Aorta (tissue), 5 donors: Measurements from ENCODE around the gene NEIL1. TPM values are rescaled to one million over a fixed set of nuclear protein-coding genes. Genes with fewer than 3 reads are reported as not detected.

Experiments used
- ATAC-seq: fragments of 200-7000 bp; cut with Tn5 transposase; one replicate; pipeline ENCODE4 v1.9.1; 2022; ENCODE audit warnings: moderate library complexity; ENCODE audit not compliant: low FRiP score
- DNase-seq, 2 donors: peaks; one replicate each; pipeline ENCODE4 v3.0.0-alpha.2; 2020
- H3K27ac ChIP-seq, 2 donors: one replicate each; pipeline ENCODE4 v1.5.1; 2013; ENCODE audit warnings: low read length in 2 of 2, mild to moderate bottlenecking in 2 of 2, moderate library complexity in 2 of 2, control low read depth in 1 of 2, inconsistent platforms in 1 of 2, low read depth in 1 of 2
- H3K27me3 ChIP-seq, 2 donors: one replicate each; pipeline ENCODE4 v1.6.1; 2013; ENCODE audit warnings: control low read depth in 1 of 2, low read length in 1 of 2, mild to moderate bottlenecking in 1 of 2, moderate library complexity in 1 of 2; ENCODE audit not compliant: insufficient read depth in 2 of 2, control insufficient read depth in 1 of 2
- H3K36me3 ChIP-seq, 2 donors: one replicate each; pipeline ENCODE4 v1.6.1; 2013; ENCODE audit warnings: control low read depth in 1 of 2, low read length in 1 of 2, mild to moderate bottlenecking in 1 of 2; ENCODE audit not compliant: insufficient read depth in 2 of 2, control insufficient read depth in 1 of 2
- H3K4me1 ChIP-seq, 2 donors: one replicate each; pipeline ENCODE4 v1.6.1; 2013; ENCODE audit warnings: low read length in 2 of 2, control low read depth in 1 of 2, mild to moderate bottlenecking in 1 of 2, moderate library complexity in 1 of 2; ENCODE audit not compliant: insufficient read depth in 2 of 2, control insufficient read depth in 1 of 2
- H3K4me3 ChIP-seq, 2 donors: one replicate each; pipeline ENCODE4 v1.5.1; 2013; ENCODE audit warnings: low read length in 2 of 2, control low read depth in 1 of 2, mild to moderate bottlenecking in 1 of 2
- H3K9me3 ChIP-seq: one replicate; pipeline ENCODE4 v1.6.1; 2013; ENCODE audit warnings: mild to moderate bottlenecking, low read length; ENCODE audit not compliant: control insufficient read depth
- WGBS, 2 donors: extraction: QIAGEN DNeasy Blood & Tissue Kit; methylation state at CpG; one replicate each; pipeline ENCODE4 v1.1.7; 2013; 5-methylcytosine and 5-hydroxymethylcytosine counted together
- intact Hi-C, 2 donors: fragments of 100-400 bp; cut with DNase I; formaldehyde crosslinking; loops; one replicate each; pipeline versions ENCODE4 v1.14.2 to v1.15.0; 2022
- polyA plus RNA-seq, 2 donors: library from polyadenylated mRNA; stranded (reverse); fragments of 200-250 nt; gene quantifications; one replicate each; pipeline ENCODE4 v1.2.3, GENCODE V29; 2013
- total RNA-seq, 2 donors: library from RNA; stranded (reverse); fragmentation: NEBNext Ultra II Directional; extraction: Animal tissue kit (Norgen Biotek cat#: 25700); gene quantifications; one replicate each; pipeline ENCODE4 v1.2.1, GENCODE V29; 2021
- donor health status: healthy with polysubstance abuse.
- donor health status: Bipolar disorder and iron deficiency.
- donor health status: DM: no; HTN: no; CAD: no.
- donor health status: DM: no; HTN: no; CAD: no.
- donor health status: DM: yes; HTN: yes; CAD: no.

NEIL1 gene
- total and polyA plus RNA-seq, 4 donors, result 7.9 to 80.4 (median 30.5) TPM

DNA sequence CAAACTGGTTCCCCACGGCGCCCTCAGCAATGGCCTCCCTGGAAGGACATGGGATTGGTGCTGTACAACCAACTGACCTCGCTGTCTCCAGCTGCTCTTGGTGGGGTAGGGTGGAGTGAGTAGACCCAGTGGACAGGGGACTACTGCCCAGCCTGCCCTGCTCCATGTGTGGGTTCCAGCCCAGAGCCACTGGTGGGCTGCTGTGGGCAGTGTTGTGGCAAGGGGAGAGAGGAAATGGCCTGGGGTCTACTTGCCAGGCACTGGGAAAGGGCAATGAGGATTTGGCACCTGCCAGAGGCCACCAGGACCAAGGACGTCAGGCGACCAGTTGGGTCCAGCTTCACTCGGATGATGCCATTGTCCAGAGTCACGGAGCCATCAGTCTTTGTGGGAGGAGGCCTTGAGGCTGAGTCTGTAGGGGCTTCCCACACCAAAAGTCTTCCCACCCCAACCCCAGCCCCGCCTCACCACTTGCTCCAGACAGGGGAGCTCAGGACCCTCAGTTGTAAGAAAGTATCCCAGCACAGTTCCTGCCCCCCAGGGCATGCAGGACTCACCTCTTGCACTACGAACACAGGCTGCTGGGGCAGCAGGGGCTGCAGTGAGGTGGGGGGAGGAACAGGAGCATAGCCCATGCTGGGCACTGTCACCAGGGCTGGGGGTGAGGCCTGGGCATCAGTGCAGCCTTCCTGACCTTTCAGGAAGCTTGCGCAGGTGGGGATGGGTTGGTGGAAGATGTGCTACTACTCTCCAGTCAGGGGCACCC is 12.1 kb downstream of the NEIL1 start:
- DNase-seq (peak in 1 of 2 donors; percentile 26), ATAC-seq (no peak)
- Histone ChIP-seq H3K36me3 (peaks cover 0 to 7% of the 10 kb centered on the region in 2 donors), H3K4me1 (no peaks in the 10 kb centered on the region), H3K4me3 (no peak overlapping the region), H3K27ac (no peak overlapping the region), H3K27me3 (no peaks in the 10 kb centered on the region), H3K9me3 (no peaks in the 10 kb centered on the region)
- intact Hi-C loops, result no loop called here
- 93 to 95% methylated on average over 10 of the region's 10 CpGs for WGBS, 2 donors

DNA sequence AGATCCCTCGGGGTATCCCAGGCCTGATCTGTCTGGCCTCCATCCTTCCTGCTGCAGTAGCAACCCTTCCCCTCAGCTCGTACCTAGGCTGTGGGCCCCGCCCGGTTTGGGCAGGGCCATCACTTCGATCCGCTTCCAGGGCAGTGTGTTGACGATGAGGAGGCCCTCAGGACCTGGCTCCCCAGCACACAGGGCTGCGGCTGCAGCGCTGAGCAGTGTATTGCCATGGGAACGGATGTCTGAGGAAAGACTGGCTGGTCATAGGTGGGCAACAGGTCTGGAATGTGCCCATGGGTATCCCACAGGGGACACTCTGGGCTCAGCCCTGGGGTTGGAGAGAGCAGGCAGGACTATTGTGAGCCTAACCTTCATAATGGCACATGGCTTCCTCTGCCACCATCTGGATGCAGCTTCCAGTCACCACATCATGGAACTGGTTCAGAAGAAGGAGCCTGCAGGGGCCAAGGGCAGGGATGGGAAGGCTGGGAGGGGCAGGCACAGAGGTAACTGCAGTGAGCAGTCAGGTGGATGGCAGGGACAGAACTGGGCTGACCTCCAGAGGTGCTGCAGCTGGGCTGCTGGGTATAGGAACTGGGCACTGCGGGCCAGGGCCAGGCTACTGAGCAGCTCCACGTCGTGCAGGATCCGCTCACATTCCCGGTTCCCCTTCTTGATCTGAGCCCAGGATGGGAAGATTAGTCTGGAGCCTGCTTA is 12.9 kb downstream of the NEIL1 start:
- Histone ChIP-seq H3K9me3 (no peaks in the 10 kb centered on the region), H3K36me3 (peaks cover 0 to 7% of the 10 kb centered on the region in 2 donors), H3K27ac (no peak overlapping the region), H3K27me3 (no peaks in the 10 kb centered on the region), H3K4me3 (no peak overlapping the region), H3K4me1 (no peaks in the 10 kb centered on the region)
- DNase-seq (peak in 1 of 2 donors; percentile 28), ATAC-seq (no peak)
- intact Hi-C loops, result loop anchor here in 1 of 2 donors (10.0 kb wide), 1 partner anchor 265 kb away; the partner anchor contains the start of gene SNUPN
- WGBS, 2 donors, result 88 to 90% methylated on average over 15 of the region's 15 CpGs

DNA sequence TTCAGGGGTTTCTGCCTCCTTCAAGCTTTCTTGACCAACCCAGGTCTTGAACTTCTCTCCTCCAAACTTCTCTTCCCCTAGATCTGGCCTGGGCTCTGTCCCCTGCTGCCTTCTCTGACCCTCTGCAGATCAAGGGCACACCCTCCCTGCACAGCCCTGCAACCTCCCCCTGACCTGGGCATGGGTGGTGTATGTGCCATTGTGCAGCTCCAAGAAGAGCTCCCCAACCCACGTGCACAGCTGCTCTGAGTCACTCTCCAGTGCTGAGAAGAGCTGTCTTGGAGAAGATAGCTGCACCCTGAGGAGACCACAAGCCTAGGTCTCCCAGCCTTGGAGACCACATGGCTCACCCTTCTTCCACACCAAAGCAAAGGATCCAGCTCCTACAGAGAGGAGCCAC is 13.6 kb downstream of the NEIL1 start:
- 56 to 74% methylated on average over 1 of the region's 1 CpG for WGBS, 2 donors
- ATAC-seq, result no peak
- no peak for DNase-seq
- H3K4me3 ChIP-seq, result no peak overlapping the region
- intact Hi-C loops, result loop anchor here in 1 of 2 donors (10.0 kb wide), 1 partner anchor 264 kb away; the partner anchor contains the start of gene SNUPN
- H3K9me3 ChIP-seq, result no peaks in the 10 kb centered on the region
- no peak overlapping the region for H3K27ac ChIP-seq
- H3K27me3 ChIP-seq, result no peaks in the 10 kb centered on the region
- H3K4me1 ChIP-seq, result no peaks in the 10 kb centered on the region
- H3K36me3 ChIP-seq, result peaks cover 0 to 7% of the 10 kb centered on the region in 2 donors

DNA sequence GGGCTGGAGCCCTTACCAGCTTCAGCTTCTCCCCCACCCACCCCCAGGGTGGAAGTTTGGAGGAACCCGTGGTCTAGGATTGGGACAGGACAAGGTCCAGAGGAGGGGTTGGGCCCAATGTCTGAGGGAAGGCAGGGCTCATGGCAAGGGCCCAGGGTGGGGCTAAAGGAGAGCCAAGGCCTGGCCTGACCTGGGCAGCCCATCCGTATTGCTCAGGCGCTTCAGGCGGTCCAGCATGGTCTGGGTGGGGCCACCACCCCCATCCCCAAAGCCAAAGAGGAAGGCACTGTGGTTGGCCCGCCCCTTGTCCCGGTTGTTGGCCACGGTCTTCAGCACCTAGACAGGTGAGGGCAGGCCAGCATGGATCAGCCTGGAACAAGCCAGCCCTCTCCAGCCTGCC is 14.0 kb downstream of the NEIL1 start:
- H3K27ac ChIP-seq, result no peak overlapping the region
- ATAC-seq (no peak), DNase-seq (peak in 1 of 2 donors; percentile 29)
- H3K4me3 ChIP-seq, result no peak overlapping the region
- WGBS, 2 donors, result 93 to 94% methylated on average over 7 of the region's 7 CpGs
- no peaks in the 10 kb centered on the region for H3K27me3 ChIP-seq
- intact Hi-C loops, result loop anchor here in 1 of 2 donors (10.0 kb wide), 1 partner anchor 264 kb away; the partner anchor contains the start of gene SNUPN
- H3K36me3 ChIP-seq, result peaks cover 0 to 7% of the 10 kb centered on the region in 2 donors
- no peaks in the 10 kb centered on the region for H3K4me1 ChIP-seq
- H3K9me3 ChIP-seq, result no peaks in the 10 kb centered on the region

DNA sequence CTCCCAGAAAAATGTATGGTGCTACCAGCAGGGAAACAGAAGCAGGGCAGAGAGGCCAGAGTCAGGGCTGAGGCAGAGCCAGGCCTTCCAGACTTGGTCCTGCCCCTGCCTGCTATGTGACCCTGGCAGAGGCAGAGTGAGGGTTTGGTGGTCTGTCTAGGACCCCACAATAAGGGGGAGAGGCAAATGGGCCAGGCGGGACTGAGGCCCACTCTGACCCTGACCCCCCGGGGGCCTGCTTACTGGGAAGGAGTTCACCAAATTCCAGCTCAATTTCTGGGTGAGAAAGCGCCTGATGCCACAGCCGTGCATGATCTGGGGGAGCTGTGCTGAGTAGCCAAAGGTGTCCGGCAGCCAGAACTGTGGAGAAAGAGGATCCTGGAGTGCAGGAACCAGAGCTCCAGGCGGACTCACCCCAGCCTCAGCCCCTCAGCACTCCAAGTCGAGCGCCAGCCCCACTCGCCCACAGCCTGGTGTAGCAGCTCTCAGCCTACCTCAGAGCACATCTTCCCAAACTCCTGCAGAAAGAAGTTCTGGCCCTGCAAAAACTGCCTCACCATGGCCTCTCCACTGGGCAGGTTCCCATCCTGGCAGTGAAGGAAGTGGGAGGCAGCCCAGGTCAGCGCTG is 14.6 kb downstream of the NEIL1 start:
- Histone ChIP-seq H3K27ac (no peak overlapping the region), H3K36me3 (peaks cover 0 to 7% of the 10 kb centered on the region in 2 donors), H3K4me1 (no peaks in the 10 kb centered on the region), H3K4me3 (no peak overlapping the region), H3K9me3 (no peaks in the 10 kb centered on the region), H3K27me3 (no peaks in the 10 kb centered on the region)
- intact Hi-C loops, result loop anchor here in 1 of 2 donors (10.0 kb wide), 1 partner anchor 263 kb away; the partner anchor contains the start of gene SNUPN
- 93% methylated on average over 10 of the region's 10 CpGs for WGBS, 2 donors
- DNase-seq (peak in 1 of 2 donors; percentile 40), ATAC-seq (no peak)

DNA sequence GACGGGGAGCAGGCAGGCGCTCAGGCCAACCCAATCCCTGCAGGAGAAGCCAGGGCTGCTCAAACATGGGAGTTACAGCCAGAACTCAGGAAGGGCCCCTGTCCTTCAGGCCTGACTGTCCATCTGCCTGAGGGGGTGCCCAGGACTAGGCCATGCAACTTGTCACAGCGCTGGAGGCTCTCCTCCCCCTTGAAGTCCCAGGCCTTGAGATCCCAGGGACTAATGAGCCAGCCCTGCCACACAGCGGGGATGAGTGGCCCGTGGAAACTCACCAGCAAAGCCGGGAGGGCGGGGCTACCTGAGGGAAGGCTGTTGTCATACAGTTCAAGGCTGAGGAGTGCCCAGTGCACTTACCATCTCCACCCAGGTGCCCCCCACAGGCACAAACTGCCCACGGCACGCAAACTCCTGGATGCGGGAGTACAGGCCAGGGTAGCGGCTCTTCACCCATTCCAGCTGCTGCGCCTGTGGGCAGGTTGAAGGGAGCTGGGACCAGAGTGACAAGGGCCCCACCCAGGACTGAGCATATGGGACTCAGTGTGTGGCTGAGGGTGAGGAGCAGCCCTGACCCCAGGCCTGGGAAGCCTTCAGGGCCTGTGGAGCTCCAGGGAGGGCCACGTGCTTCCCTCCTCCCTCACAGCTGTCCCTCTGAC is 15.3 kb downstream of the NEIL1 start:
- DNase-seq (peak in 1 of 2 donors; percentile 37), ATAC-seq (no peak)
- intact Hi-C loops, result loop anchor here in 1 of 2 donors (10.0 kb wide), 1 partner anchor 263 kb away; the partner anchor contains the start of gene SNUPN
- no peaks in the 10 kb centered on the region for H3K9me3 ChIP-seq
- WGBS, 2 donors, result 84 to 91% methylated on average over 13 of the region's 13 CpGs
- H3K27me3 ChIP-seq, result no peaks in the 10 kb centered on the region
- no peaks in the 10 kb centered on the region for H3K4me1 ChIP-seq
- H3K27ac ChIP-seq, result no peak overlapping the region
- no peak overlapping the region for H3K4me3 ChIP-seq
- peaks cover 0 to 7% of the 10 kb centered on the region in 2 donors for H3K36me3 ChIP-seq

DNA sequence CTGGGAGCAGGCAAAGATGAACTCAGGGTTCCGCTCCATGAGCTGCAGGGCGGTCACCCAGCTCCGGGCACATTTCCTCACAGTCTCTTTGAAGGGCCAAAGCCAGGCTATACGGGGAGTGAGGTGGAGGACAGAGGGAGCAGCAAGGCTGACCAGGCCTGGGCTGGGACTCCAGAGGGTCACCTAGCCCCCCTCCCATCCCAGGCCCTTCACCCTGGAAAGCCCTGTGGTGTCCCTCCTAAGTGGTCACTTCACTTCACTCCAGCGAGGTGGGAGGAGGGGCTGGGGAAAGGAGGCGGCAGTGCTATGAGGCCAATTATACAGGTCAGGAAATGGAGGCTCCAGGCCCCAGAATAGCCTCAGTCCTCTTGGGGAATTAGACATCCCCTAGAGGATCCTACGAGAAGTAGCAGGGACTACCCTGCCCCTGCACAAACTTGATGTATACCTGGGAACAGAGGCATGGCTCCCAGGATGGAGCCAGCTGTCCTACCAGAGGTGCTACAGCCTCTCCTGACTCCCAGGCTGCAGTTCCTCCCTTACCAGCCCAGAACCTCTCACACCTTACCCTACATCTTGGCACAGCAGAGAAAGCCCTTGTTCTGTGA is 15.9 kb downstream of the NEIL1 start:
- H3K27ac ChIP-seq, result no peak overlapping the region
- H3K4me1 ChIP-seq, result no peaks in the 10 kb centered on the region
- DNase-seq, result no peak
- 83 to 84% methylated on average over 7 of the region's 7 CpGs for WGBS, 2 donors
- no peak overlapping the region for H3K4me3 ChIP-seq
- H3K36me3 ChIP-seq, result peaks cover 0 to 7% of the 10 kb centered on the region in 2 donors
- H3K27me3 ChIP-seq, result no peaks in the 10 kb centered on the region
- H3K9me3 ChIP-seq, result no peaks in the 10 kb centered on the region
- no peak for ATAC-seq
- intact Hi-C loops, result loop anchor here in 1 of 2 donors (10.0 kb wide), 1 partner anchor 262 kb away; the partner anchor contains the start of gene SNUPN

DNA sequence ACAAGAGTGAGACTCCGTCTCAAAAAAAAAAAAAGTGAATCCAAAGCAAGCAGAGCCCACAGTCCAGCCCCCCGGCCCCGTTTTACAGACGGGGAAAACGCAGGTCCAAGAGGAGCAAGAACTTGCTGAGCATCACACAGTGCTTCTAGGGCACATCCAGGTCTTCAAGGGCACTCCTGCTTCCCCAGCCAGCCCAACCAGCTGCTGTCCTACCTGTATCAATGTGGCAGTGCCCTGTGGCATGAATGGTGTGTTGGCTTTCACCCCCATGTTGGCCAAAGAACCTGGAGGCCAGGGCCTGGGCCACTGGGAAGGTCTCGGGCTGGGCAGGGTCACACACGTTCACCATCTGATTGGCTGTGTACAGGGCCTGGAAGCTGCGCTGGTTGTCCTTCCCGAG is 16.9 kb downstream of the NEIL1 start:
- no peak overlapping the region for H3K27ac ChIP-seq
- WGBS, 2 donors, result 89% methylated on average over 9 of the region's 9 CpGs
- no peak for ATAC-seq
- H3K4me3 ChIP-seq, result no peak overlapping the region
- no peaks in the 10 kb centered on the region for H3K9me3 ChIP-seq
- H3K36me3 ChIP-seq, result peaks cover 0 to 4% of the 10 kb centered on the region in 2 donors
- no peak for DNase-seq
- intact Hi-C loops, result loop anchor here in 1 of 2 donors (10.0 kb wide), 1 partner anchor 261 kb away; the partner anchor contains the start of gene SNUPN
- H3K4me1 ChIP-seq, result no peaks in the 10 kb centered on the region
- no peaks in the 10 kb centered on the region for H3K27me3 ChIP-seq
